Peyer's patch (tissue), 4 donors: ENCODE measurements around the gene NXF2B. TPM values are rescaled to one million over a fixed set of nuclear protein-coding genes. Genes with fewer than 3 reads are reported as not detected.

Source experiments
- DNase-seq, 3 donors: peaks; one replicate each; pipeline ENCODE4 v3.0.0-alpha.2; 2017 to 2019
- H3K27ac ChIP-seq, 4 donors: fragments of 200-600 bp; sonication (generic); one replicate each; pipeline ENCODE4 v1.5.1; 2016 to 2019
- H3K27me3 ChIP-seq, 2 donors: fragments of 200-600 bp; sonication (generic); one replicate each; pipeline ENCODE4 v1.5.1; 2019
- H3K36me3 ChIP-seq, 3 donors: fragments of 200-600 bp; sonication (generic); one replicate each; pipeline ENCODE4 v1.5.1; 2016 to 2019
- H3K4me1 ChIP-seq, 4 donors: fragments of 200-600 bp; sonication (generic); one replicate each; pipeline ENCODE4 v1.5.1; 2016 to 2019
- H3K4me3 ChIP-seq, 4 donors: fragments of 200-600 bp; sonication (generic); 1 replicate in 3 of 4; 2 replicates in 1 of 4; pipeline ENCODE4 v1.5.1; 2016 to 2019; ENCODE audit warnings: mild to moderate bottlenecking in 1 of 4
- H3K9me3 ChIP-seq, 4 donors: fragments of 200-600 bp; sonication (generic); one replicate each; pipeline ENCODE4 v1.5.1; 2016 to 2019; ENCODE audit warnings: mild to moderate bottlenecking in 1 of 4
- CTCF ChIP-seq, 6 experiments: fragments of 450-650 bp in 4 of 6; fragments of 200-600 bp in 2 of 6; sonication (generic) in 1 of 6; IDR thresholded peaks; one replicate each; pipeline ENCODE4 v1.5.1; 2017 to 2019; ENCODE audit warnings: antibody characterized with exemption in 6 of 6, mild to moderate bottlenecking in 3 of 6, moderate library complexity in 1 of 6
- POLR2A ChIP-seq, 2 donors: fragments of 450-650 bp; IDR thresholded peaks; one replicate each; pipeline ENCODE4 v1.5.1; 2017; ENCODE audit warnings: antibody characterized with exemption in 2 of 2, mild to moderate bottlenecking in 2 of 2, moderate library complexity in 2 of 2
- total RNA-seq, 4 donors: library from RNA; depleted of rRNA; stranded (reverse); fragments of >200 nt; gene quantifications; one replicate each; pipeline ENCODE4 v1.1.0, GENCODE V29; 2016

Gene NXF2B
- total RNA-seq, 4 donors from 2014 or later: not detected

- Histone ChIP-seq H3K4me3 (no peak overlapping the region), H3K36me3 (no peaks in the 10 kb centered on the region), H3K27ac (no peak overlapping the region), H3K9me3 (no peaks in the 10 kb centered on the region), H3K27me3 (no peaks in the 10 kb centered on the region), H3K4me1 (no peaks in the 10 kb centered on the region)
- DNase-seq: peak in 1 of 3 donors; percentile 4
- TF ChIP-seq CTCF (IDR thresholded peaks at IDR 0.05) (no peak), POLR2A (IDR thresholded peaks at IDR 0.05) (no peak)
Observed at GRCh38 chrX:102339312-102340298, 100.2 kb downstream of the NXF2B start.

- no peaks in the 10 kb centered on the region for H3K27me3 ChIP-seq
- no peak overlapping the region for H3K4me3 ChIP-seq
- DNase-seq: peak in 1 of 3 donors; percentile 1
- H3K4me1 ChIP-seq: no peaks in the 10 kb centered on the region
- no peaks in the 10 kb centered on the region for H3K9me3 ChIP-seq
- no peaks in the 10 kb centered on the region for H3K36me3 ChIP-seq
- no peak overlapping the region for H3K27ac ChIP-seq
- TF ChIP-seq CTCF (IDR thresholded peaks at IDR 0.05) (no peak), POLR2A (IDR thresholded peaks at IDR 0.05) (no peak)
Observed at GRCh38 chrX:102338162-102338561, 101.6 kb downstream of the NXF2B start.

Other genes with a start within 250 kb of the NXF2B start
- not detected for gene TCP11X1, start 224.7 kb downstream of the NXF2B start, total RNA-seq
- not detected for gene NXF2, start 192.8 kb downstream of the NXF2B start, total RNA-seq
- gene TCP11X2, start 31.8 kb upstream of the NXF2B start, total RNA-seq: not detected
- not detected for gene TMSB15A, start 76.7 kb upstream of the NXF2B start, total RNA-seq
- 10 to 100 TPM; 12.4 to 20.0 (median 14.7) TPM for gene ARMCX5, start 159.5 kb upstream of the NXF2B start, total RNA-seq
- gene GPRASP1, start 211.5 kb upstream of the NXF2B start, total RNA-seq: 10 to 100 TPM in 1 of 4 donors, 1 to 10 TPM in 3; 3.5 to 14.9 (median 5.8) TPM